ENCODE measurements around the gene KCNT1. TPM values are rescaled to one million over a fixed set of nuclear protein-coding genes. Genes with fewer than 3 reads are reported as not detected.

The KCNT1 gene
- total RNA-seq, 1 experiment from 2014 or later = 0.09 TPM

GRCh38 chr9:135661816-135662560, 40.0 kb upstream of the KCNT1 start:
- Histone ChIP-seq H3K4me1 (no peaks in the 10 kb centered on the region), H3K27me3 (replicated peaks; ENCODE audit: control insufficient read depth, insufficient read depth, low read length) (no peaks in the 10 kb centered on the region), H3K4me3 (ENCODE audit: low read depth, low read length) (no peak overlapping the region), H3K36me3 (ENCODE audit: control insufficient read depth, insufficient read depth, low read length) (no peaks in the 10 kb centered on the region), H3K9me3 (no peaks in the 10 kb centered on the region; the same call in none of the 2 replicates)
- H3K27ac Mint-ChIP-seq (ENCODE audit: unreplicated experiment) = no peak overlapping the region
- H3K4me3 Mint-ChIP-seq (ENCODE audit: unreplicated experiment) = no peak overlapping the region
- no peaks in the 10 kb centered on the region for H3K9me3 Mint-ChIP-seq (ENCODE audit: unreplicated experiment)
- BruUV-seq (replicated peaks) = no TSS peak
- ChIA-PET POLR2A (no interaction called here), CTCF (no interaction called here)
- intact Hi-C loops (cut with micrococcal nuclease; ENCODE audit: unreplicated experiment) = no loop called here
- no peak for TF ChIP-seq CTCF (IDR thresholded peaks at IDR 0.05; ENCODE audit: insufficient read depth in 1 of 2, low read depth in 1 of 2, low read length in 1 of 2, severe bottlenecking in 1 of 2, unreplicated experiment in 1 of 2)
- peaks cover 7% of the 10 kb centered on the region for H3K27me3 Mint-ChIP-seq (ENCODE audit: insufficient read depth, unreplicated experiment)
- no peak for DNase-seq
- no peaks in the 10 kb centered on the region for H3K4me1 Mint-ChIP-seq (ENCODE audit: low read depth, unreplicated experiment)
- H3K36me3 Mint-ChIP-seq (ENCODE audit: insufficient read depth, unreplicated experiment) = peaks cover 4% of the 10 kb centered on the region

- H3K4me1 Mint-ChIP-seq (ENCODE audit: low read depth, unreplicated experiment) = no peaks in the 10 kb centered on the region
- peaks cover 7% of the 10 kb centered on the region for H3K27me3 Mint-ChIP-seq (ENCODE audit: insufficient read depth, unreplicated experiment)
Observed at GRCh38 chr9:135662758-135663450, 39.1 kb upstream of the KCNT1 start, which contains the start of gene LCN9. LCN9 (plus strand) TSS chr9:135663309; CDS start chr9:135663322, 13 bp downstream.

GRCh38 chr9:135663451-135663770, 38.6 kb upstream of the KCNT1 start:
- Mint-ChIP-seq H3K4me3 (ENCODE audit: unreplicated experiment) (no peak overlapping the region), H3K27me3 (ENCODE audit: insufficient read depth, unreplicated experiment) (peaks cover 9% of the 10 kb centered on the region), H3K27ac (ENCODE audit: unreplicated experiment) (no peak overlapping the region), H3K9me3 (ENCODE audit: unreplicated experiment) (peaks cover 2% of the 10 kb centered on the region), H3K36me3 (ENCODE audit: insufficient read depth, unreplicated experiment) (no peaks in the 10 kb centered on the region), H3K4me1 (ENCODE audit: low read depth, unreplicated experiment) (no peaks in the 10 kb centered on the region)
- no peaks in the 10 kb centered on the region for H3K4me1 ChIP-seq
- no peak for DNase-seq
- BruUV-seq (replicated peaks) = no TSS peak
- no peaks in the 10 kb centered on the region for H3K27me3 ChIP-seq (replicated peaks; ENCODE audit: control insufficient read depth, insufficient read depth, low read length)
- POLR2A ChIA-PET = no interaction called here
- H3K4me3 ChIP-seq (ENCODE audit: low read depth, low read length) = no peak overlapping the region
- no peak for TF ChIP-seq CTCF (IDR thresholded peaks at IDR 0.05; ENCODE audit: insufficient read depth in 1 of 2, low read depth in 1 of 2, low read length in 1 of 2, severe bottlenecking in 1 of 2, unreplicated experiment in 1 of 2)
- CTCF ChIA-PET = no interaction called here
- H3K36me3 ChIP-seq (ENCODE audit: control insufficient read depth, insufficient read depth, low read length) = no peaks in the 10 kb centered on the region
- intact Hi-C loops (cut with micrococcal nuclease; ENCODE audit: unreplicated experiment) = no loop called here
- H3K9me3 ChIP-seq = no peaks in the 10 kb centered on the region; the same call in 1 of the 2 replicates

More at GRCh38 chr9:135662758-135663450, 39.1 kb upstream of the KCNT1 start, which contains the start of gene LCN9:
- no peak for TF ChIP-seq CTCF (IDR thresholded peaks at IDR 0.05; ENCODE audit: insufficient read depth in 1 of 2, low read depth in 1 of 2, low read length in 1 of 2, severe bottlenecking in 1 of 2, unreplicated experiment in 1 of 2)
- DNase-seq = no peak
- Histone ChIP-seq H3K27me3 (replicated peaks; ENCODE audit: control insufficient read depth, insufficient read depth, low read length) (no peaks in the 10 kb centered on the region), H3K36me3 (ENCODE audit: control insufficient read depth, insufficient read depth, low read length) (no peaks in the 10 kb centered on the region), H3K9me3 (no peaks in the 10 kb centered on the region; the same call in none of the 2 replicates), H3K4me3 (ENCODE audit: low read depth, low read length) (no peak within 1 kb of the TSS), H3K4me1 (no peaks in the 10 kb centered on the region)
- no TSS peak for BruUV-seq (replicated peaks)
- H3K9me3 Mint-ChIP-seq (ENCODE audit: unreplicated experiment) = no peaks in the 10 kb centered on the region
- ChIA-PET POLR2A (no interaction called here), CTCF (no interaction called here)
- no peak within 1 kb of the TSS for H3K27ac Mint-ChIP-seq (ENCODE audit: unreplicated experiment)
- no peak within 1 kb of the TSS for H3K4me3 Mint-ChIP-seq (ENCODE audit: unreplicated experiment)
- peaks cover 2% of the 10 kb centered on the region for H3K36me3 Mint-ChIP-seq (ENCODE audit: insufficient read depth, unreplicated experiment)
- intact Hi-C loops (cut with micrococcal nuclease; ENCODE audit: unreplicated experiment) = no loop called here
